NCI-H1436 treated with DMSO at 0.1 percent for 48 hours (cell line): ENCODE measurements around the gene SPOP.

ENCODE experiments used
- DNase-seq: peaks from one replicate; lab custom pipeline; 2025; lab: John Stamatoyannopoulos, UW

The SPOP gene

DNA sequence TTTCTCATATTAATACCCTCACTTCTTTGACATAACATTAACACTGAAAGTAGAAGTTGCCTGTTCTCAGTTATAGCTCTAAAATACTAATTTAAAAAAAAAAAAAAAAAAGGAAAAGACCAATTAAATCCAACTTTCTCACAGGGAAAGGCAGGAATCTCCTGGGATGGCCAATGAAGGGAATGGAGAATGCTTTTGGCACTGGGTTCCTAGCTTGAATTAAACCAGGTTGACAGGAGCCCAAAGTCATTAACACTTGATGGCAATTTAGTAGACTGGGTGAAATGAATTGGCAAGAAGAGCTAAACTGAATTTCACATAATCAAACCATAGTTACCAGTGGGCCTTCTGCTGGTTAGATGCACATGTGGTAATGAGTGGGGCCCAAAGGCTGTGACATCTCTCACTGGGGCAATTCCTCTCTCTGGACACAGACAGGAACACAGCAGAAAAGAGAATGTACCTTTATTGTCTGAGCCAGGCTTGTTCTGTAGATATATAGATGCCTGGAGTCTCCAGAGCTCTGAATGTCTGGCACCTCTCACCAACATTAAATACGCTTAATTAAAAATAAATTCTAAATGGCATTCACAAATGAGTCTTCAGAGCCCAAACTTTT lies 64.6 kb downstream of the SPOP start:
- DNase-seq = no peak

DNA sequence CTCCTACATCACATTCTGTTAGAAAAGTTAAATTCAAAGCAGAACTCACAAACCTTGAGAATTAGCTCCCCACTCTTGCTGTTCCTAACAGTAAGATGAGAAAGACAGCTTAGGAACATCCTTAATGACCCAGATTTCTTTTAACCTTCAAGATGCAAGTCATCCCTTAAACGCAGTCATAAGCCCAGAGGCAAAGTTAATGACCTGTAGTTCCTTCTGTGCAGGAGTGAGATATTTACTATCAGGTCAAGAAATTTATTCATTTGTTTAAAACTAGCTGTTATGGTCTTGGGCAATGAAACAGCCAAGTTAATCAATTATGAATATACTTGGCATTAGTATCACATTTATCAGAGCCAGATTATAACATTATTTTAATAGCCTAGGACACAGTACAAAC lies 65.2 kb downstream of the SPOP start:
- no peak for DNase-seq

DNA sequence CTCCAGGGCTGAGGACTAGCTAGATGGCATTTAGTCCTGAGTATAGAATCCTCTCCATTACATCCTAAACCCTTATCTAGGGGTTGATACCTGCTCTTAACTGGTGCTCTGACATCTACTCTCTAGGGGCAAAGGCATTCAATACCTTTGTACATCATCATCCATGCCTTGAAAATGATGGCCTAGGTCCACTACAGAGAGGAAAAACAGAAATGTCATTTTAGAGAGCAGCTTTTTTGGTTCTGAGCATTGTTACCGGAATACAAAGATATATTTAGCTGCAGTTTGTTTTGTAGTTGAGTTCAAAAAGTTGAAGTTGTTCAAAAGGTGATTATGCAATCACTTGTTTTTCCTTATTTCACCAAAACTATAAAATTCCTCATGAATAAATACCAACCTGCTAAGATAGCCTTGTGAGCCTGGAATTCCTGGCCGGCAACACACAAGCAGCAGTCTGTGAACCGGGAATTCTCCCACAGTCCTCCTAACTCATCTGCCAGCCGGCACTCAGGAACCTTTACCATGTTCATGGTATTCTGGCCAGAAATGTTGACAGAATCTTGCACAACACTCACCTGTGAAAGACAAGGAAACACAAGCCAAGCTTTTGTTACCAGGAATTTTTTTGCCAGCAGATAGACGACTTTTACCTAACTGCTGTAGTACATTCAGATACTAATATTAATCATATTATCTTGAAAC lies 66.9 kb downstream of the SPOP start:
- no peak for DNase-seq

DNA sequence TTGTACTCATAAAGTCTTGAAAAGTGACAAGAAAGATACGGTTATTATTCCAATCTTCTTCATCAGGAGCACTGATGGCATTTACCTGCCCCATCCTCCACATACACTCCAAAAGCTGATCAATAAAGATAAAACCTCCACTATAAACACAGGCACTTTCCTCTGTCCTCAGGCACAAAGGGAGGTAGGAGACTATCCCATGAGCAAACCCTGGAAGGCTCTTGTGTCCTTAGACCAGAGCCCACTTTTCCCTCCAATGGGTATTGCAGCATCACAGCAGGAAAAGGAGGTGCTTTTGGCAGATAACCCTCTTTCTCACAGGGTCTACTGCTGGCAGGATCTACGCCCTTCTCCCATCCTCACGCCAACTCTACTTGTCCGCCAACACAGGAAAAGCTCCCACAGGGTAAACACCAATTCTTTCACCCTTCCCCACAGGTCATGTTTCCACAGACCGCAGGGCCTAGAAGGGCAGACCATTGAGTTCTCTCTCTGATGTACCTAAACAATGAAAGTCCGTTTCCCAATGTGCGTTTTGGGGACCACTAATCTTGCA lies 73.5 kb downstream of the SPOP start:
- no peak for DNase-seq

DNA sequence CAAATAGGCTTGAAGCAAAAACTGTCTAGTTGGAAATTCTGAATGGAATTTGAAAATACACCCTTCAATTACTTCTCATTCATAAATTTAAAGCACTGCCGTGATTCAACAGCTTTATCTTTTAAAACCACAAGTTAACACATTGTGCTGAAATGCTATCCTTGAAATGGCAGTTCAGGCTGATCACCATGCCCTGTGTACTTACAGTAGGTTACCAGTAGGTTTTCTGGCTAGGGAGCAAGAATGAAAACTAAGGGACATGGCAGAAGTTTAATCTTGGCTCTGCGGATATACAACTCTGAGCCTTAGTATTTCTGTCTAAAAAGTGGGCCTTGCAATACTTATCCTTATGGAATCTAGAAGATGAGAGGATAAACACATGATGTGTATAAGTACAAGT lies 74.2 kb downstream of the SPOP start:
- no peak for DNase-seq

DNA sequence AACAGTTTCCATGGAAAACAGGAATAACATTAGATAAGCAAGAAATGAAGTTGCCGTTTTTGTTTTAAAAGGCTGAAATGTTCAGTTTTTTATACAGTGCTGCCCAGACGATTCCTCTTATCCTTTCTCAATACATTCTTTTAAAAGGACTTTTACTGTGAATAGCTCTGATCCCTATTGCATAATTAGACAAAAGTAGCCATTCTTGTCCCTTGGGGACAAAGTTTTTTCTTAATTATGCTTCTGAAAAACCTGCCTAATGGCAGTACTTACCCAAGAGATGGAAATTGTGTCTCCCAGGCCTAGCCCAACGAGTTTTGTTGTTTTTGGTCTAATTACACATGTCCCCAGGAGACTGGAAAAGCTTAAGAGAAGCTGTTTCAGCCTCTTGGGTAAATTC lies 74.7 kb downstream of the SPOP start:
- no peak for DNase-seq

DNA sequence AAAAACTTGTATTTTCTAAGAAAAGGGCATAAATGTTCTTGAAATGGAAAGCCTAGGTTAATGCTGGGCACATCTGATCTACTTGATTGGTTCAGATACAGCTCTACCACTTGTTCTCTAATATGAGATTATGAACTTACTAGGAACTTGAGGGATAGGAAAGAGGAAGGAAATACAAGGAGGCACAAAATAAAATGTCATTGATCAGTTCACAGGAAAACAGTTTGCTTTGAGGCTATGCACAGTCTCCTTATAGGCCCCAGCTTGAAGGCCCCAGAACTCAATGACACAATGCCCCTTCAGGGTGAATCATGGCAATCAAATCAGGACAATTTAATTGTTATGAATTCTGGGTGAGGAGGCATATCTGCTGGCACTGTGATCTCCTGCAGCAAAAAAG lies 75.1 kb downstream of the SPOP start:
- DNase-seq = no peak

DNA sequence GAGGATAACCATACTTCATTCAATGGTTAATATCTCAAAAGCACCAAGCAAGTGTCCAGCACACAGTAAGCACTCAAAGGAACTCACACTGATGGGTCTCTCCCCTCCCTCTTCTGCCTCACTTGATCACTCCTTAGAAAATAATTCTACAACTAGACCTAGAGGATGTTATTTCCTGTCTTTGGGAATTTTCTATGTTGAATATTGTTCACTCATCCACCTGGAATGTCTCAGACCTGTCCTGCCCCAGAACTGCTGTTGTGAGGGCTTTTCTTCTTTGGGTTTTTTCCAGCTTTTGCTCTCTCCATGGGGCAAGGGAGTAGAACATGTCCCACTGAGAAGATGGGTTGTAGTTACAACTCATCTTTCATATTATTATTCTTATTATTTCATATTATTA lies 76.9 kb downstream of the SPOP start:
- DNase-seq = no peak

DNA sequence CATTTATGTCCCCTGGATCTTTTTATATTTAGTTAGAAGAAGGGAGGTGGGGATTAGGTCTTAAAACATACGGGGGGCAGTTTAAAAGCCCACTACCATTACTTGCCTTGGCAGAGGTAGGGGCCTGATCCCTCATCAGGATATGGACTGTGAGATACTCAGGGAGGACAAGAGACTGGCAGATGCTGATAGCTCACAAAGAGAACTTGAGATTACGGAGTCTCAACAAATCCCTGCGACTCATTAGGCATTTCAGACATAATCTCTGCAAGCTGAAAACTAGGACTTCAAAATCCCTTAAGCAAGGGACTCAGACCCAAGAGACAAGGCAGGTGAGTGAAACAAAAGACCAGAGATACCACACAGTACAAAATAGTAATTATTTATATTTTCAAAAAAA lies 79.0 kb downstream of the SPOP start:
- DNase-seq = no peak

DNA sequence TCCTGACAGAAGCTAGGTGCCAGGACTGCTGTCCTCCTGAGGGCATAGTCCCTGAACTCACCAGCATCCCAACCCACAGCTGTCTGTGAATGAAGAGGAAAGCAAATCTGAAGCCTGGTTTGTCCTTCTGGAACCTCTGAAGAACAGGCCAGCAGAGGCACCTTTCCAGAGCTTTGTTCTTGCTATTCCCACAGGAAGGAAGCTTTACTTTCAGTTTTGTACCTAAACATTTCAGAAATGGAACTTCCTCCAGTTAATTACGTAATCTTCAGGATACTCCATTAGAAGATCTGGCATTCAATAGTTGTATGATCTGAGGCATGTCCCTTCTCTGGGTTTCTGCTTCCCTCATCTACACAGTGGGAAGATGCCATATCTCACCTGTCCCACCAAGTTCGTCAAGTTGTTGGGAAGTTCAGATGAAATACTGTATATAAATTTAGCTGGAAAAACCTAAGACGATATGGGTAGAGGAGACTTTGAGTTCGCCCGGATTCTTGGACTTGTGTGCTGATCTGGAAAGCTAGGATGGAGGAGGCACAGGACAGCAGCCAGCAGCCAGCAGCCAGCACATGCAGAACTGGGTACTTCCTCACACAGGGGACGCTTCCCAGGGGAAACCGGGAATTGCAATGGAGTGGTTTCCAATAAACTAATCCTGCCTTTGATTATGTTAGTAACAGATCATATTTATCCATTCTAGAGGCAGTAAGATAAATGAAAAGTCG lies 79.8 kb downstream of the SPOP start:
- DNase-seq = no peak

DNA sequence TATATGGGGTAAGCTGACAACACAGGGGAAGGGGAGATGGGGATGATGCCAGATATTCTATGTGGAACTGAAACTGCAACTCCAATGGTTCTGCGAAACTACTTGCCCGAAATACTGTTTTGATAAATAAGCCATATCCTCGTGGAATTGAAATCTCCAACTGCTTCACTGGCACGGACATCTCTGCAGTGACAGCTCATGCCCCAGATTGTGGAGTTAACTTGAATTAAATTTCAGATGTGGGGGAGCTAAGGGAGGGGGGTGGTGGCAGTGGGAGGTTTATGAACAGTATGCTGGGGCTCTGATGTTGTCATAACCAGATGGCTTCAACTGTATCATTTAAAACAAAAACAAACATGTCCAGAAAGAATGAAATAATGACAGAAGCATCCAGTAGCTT lies 80.5 kb downstream of the SPOP start:
- DNase-seq = no peak

DNA sequence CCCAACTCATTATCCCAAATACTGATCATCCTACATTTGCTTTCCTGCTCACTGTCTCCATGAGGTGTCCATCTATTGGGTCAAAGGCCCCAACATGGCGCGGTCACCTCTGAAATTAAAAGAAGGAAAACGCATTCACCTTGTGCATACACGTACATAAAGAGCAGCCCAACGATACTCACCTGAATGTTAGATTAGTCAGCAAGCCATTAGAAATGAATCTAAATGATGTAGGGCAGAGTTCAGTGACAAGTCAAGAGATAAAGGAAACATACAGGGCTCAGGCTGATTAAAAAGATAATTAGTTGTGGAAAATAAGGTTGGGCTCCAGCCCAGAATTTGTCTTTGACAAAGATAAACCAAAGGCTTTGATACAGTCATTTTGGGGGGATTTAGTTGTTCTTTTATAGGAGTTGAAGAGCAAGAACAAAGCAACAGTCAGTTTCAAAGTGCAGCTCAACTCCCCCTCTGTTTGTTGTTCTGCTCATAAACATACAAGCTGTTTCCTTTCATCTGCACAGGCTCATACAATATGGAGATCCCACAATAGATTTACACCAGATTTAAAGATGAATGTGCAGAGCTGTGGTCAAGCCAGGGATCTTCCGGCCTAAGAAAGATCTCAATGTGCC lies 81.2 kb downstream of the SPOP start:
- no peak for DNase-seq

DNA sequence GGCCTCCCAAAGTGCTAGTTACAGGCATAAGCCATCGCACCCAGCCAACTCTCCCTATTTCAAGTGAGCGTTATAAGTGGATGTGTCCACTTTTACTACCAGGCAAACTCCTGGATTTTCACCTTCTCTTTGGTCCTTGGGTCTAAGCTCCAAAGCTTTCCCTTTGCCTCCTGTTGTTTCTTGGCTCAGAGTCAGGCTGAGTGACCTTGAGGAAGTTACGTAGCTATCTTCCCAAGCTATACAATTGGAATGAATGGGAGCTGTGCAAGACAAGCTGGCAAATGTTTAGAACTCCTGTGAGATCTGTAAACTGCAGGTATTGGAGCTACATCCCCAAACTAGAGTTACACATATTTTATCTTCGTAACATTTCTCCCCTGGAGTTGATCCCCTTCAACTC lies 81.9 kb downstream of the SPOP start:
- no peak for DNase-seq

DNA sequence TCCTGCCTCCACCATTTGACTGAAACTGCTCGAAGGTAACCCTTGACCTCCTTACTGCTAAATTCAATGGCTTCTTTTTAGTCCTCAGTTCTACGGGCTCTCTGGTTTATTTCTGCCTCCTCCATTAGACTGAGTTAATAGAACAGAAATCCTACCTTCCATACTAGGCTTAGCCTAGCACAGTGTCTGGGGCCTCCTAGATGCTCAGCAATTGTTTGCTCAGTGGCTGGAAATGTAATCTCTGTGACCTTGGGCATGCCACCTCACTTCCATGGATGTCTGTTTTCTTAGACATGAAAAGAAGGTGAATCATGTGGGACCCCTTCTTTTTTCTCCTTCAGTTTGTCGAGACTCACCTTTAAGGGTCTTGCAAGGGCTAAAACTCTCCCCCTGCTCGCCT lies 82.6 kb downstream of the SPOP start:
- DNase-seq = no peak

DNA sequence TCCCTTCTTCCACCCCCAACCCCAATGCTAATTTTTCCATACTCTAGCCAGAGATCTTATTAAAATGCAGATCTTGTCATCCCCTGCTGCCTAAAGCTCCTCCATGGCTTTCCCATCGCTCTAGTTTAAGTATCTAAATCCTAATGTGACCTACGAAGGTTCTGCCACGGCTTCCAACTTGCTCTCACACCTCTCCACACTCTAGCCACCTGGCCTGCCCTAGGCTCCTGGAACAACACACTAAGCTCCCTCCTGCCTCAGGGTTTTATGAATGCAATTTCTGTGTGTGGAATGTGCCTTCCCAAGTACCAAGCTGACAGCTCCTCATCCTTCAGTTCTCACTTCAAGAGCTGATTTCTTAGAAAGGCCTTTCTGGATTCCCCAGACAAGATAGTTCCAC lies 85.6 kb downstream of the SPOP start:
- DNase-seq = no peak

DNA sequence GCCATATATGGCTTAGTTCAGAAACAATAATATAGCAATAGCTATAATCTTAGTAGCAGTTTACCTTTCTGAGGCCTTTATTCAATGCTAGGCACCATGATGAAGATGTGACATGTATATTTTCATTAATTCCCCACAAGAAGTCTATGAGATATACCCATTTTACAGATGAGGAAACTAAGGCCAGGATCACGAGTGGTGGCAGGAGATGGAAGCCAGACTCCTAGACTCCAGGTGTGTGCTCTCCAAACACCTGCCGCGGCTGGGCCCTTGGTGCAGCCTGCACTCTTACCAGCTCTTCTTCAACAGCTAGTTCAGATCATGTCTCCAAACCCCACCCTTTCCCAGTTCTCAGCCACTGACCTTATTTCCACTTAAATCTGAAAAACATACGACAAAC lies 87.0 kb downstream of the SPOP start:
- DNase-seq = no peak

DNA sequence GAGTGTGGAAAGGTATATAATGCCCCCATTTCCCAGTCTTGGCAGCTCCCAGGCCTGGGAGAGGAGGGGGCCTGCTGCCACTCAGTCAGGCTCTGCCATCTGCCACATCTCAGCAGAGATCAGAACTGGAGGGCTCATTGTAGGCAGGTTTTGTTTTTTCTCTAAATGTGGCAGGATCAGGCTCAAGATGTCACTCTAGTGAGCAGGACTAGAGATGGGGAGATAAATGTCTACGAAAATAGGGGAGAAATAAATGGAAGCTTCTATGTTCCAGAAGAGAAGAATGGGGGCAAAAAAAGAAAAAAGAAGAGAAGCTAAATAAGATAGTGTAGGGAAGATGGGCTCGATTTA lies 88.3 kb downstream of the SPOP start:
- DNase-seq = no peak

DNA sequence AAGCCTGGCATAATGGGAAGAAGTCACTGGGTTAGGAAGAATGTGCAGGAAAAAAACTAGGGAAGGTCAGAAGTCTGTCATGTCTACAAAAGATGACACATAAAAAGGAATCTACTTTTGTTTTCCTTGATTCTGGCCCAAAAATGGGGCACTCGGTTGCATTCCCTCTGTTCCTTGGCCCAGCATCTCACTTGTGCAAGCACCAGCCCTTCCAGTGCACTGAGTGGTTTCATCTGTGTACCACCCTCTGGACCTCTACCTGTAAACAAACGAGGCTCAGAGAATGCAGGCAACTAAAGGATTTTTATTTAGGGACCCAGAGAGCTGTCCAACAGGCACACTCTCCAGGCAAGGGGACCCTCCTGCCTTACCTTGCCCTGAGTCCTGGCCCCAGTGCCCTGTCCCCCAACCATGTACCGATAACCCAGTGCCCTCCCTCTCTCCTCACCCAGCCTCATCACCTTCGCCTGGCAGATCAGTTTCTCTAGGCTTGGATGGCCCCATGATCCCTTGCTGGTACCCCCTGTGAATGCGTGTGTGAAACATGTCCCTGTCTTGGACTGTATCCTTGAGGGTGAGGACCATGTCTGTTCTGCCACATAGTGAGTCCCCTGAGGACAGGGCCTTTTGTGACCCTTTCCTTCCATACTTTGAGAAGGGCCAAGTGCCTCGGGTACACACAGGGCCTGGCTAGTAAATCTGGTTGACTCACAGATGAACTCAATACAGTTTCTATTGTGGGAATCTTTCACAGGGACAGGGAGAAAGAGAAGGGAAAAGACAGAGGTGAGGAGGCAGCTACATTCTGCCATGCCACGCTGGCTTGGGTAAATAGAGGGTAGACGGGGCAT lies 88.9 kb downstream of the SPOP start:
- DNase-seq = no peak

DNA sequence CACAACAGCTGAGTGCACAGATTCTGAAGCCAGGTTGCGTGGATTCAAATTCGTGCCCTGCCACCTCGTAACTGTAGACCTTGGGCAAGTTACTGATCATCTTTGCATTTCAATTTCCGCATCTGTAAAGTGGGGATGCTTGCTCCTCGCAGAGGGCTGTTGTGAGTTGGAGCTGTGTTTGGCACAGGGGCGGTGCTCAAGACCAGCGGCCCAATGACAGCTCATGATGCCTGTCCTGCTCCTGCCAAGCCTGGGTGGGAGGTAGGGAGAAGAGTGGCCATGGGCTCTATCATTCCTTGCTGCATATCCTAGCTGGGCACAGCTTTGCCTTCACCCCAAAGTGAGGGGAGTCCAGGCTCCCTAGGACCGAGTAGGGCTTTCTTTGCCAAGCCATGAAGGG lies 89.6 kb downstream of the SPOP start:
- DNase-seq = no peak

DNA sequence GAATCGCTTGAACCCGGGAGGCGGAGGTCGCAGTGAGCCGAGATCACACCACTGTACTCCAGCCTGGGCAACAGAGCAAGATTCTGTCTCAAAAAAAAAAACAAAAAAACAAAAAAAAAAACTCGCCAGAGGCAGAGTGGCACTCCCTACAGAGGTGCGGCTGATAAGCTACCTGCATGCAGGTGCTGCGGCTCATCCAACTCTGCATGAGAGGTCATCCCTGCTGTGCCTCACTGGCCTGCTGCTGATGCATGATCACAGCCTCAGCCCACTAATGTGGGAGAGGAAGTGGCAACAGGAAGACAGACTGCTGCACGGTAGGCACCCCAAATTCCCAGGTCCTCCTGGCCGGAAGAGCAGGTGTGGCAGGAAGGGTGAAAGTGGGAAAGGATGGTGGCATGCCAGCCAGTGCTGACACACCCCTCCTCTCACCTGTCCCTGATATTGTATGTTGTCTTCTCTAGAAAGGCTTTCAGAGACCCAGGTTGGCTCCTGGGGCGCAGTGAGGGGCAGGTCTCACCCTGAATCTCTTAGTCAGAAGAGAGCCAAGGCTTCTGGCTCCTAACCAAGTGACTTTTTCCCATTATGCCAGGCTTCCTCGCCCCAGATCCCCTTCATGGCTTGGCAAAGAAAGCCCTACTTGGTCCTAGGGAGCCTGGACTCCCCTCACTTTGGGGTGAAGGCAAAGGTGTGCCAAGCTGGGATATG lies 90.4 kb downstream of the SPOP start:
- no peak for DNase-seq

DNA sequence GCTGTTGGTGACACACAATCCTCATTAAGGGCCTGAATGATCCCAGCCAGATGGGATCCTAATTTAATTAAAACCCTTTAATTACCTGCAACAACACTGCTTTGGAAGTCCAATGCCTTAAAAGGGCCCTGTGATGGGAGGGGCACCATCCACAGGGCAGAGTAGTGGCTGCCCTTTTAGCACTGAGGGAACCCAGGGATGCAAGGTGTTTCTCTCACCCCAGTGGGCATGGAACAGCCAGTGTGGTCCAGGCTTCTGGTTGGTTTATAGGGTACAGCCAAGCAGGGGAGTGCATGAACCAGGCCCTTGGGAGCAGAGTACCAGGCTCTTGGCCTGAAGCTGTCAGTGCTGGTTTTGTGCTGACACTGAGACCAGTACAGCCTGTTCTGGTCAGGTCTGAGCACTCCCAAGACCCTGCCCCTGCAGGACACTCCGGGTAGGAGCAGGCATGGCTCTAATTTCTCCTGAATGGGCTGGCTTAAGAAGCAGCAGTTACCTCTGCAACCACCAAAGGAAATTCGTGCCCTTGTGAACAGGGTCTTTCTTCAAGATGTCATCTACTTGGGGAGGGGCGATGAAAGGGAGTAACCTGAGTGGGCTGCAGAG lies 92.4 kb downstream of the SPOP start:
- DNase-seq = no peak
